ENCODE results near the gene NRG2.

GRCh38 chr5:139810341-139811273, 232.5 kb downstream of the NRG2 start:
- TF ChIP-seq CTCF (IDR thresholded peaks at IDR 0.05) (no peak), POLR2A (IDR thresholded peaks at IDR 0.05) (no peak)

Measured in breast epithelium (tissue), 3 donors.